C4-2B (cell line): ENCODE data around the gene BHLHE40.

Experiments used
- H3K27ac ChIP-seq: fragments of 450-650 bp; 2 replicates; pipeline ENCODE4 v1.5.1; 2017
- ZFX ChIP-seq: fragments of 450-650 bp; IDR thresholded peaks from 2 replicates; pipeline ENCODE4 v1.6.1; 2017
- TF ChIP-seq, protein P1 (sequence below): fragments of 450-650 bp; conservative IDR thresholded peaks from 2 replicates; pipeline ENCODE4 v1.5.1; 2017; ENCODE audit warnings: mild to moderate bottlenecking

The BHLHE40 gene

DNA sequence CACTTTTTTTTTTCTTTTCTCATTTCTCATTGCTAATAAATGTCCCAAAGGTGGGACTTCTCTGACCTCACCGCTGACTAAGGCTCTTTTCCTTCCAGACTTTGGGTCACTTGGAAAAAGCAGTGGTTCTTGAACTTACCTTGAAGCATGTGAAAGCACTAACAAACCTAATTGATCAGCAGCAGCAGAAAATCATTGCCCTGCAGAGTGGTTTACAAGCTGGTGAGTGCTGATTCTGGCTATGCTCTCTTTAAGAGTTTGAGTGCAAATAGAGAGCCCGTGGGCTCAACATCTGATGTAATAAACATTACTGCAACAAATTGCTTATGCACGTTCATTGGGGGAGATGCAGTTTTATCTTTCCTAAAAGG lies 2.0 kb downstream of the BHLHE40 start:
- H3K27ac ChIP-seq, result no peak overlapping the region

GRCh38 chr3:4981665-4982494 lies 2.6 kb downstream of the BHLHE40 start:
- no peak overlapping the region for H3K27ac ChIP-seq
- no peak for TF ChIP-seq ZFX
- TF ChIP-seq, protein P1, sequence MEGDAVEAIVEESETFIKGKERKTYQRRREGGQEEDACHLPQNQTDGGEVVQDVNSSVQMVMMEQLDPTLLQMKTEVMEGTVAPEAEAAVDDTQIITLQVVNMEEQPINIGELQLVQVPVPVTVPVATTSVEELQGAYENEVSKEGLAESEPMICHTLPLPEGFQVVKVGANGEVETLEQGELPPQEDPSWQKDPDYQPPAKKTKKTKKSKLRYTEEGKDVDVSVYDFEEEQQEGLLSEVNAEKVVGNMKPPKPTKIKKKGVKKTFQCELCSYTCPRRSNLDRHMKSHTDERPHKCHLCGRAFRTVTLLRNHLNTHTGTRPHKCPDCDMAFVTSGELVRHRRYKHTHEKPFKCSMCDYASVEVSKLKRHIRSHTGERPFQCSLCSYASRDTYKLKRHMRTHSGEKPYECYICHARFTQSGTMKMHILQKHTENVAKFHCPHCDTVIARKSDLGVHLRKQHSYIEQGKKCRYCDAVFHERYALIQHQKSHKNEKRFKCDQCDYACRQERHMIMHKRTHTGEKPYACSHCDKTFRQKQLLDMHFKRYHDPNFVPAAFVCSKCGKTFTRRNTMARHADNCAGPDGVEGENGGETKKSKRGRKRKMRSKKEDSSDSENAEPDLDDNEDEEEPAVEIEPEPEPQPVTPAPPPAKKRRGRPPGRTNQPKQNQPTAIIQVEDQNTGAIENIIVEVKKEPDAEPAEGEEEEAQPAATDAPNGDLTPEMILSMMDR, result no peak; the same call in 1 of the 2 replicates

More for the DNA sequence above, 2.0 kb downstream of the BHLHE40 start:
- TF ChIP-seq, protein P1, result no peak
- TF ChIP-seq ZFX, result no peak

DNA sequence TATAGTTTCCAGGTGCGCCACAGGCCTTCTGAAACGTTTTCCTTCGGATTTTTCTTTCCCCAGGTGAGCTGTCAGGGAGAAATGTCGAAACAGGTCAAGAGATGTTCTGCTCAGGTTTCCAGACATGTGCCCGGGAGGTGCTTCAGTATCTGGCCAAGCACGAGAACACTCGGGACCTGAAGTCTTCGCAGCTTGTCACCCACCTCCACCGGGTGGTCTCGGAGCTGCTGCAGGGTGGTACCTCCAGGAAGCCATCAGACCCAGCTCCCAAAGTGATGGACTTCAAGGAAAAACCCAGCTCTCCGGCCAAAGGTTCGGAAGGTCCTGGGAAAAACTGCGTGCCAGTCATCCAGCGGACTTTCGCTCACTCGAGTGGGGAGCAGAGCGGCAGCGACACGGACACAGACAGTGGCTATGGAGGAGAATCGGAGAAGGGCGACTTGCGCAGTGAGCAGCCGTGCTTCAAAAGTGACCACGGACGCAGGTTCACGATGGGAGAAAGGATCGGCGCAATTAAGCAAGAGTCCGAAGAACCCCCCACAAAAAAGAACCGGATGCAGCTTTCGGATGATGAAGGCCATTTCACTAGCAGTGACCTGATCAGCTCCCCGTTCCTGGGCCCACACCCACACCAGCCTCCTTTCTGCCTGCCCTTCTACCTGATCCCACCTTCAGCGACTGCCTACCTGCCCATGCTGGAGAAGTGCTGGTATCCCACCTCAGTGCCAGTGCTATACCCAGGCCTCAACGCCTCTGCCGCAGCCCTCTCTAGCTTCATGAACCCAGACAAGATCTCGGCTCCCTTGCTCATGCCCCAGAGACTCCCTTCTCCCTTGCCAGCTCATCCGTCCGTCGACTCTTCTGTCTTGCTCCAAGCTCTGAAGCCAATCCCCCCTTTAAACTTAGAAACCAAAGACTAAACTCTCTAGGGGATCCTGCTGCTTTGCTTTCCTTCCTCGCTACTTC lies 3.8 kb downstream of the BHLHE40 start:
- H3K27ac ChIP-seq, result no peak overlapping the region
- TF ChIP-seq, protein P1, result no peak
- TF ChIP-seq ZFX, result no peak

DNA sequence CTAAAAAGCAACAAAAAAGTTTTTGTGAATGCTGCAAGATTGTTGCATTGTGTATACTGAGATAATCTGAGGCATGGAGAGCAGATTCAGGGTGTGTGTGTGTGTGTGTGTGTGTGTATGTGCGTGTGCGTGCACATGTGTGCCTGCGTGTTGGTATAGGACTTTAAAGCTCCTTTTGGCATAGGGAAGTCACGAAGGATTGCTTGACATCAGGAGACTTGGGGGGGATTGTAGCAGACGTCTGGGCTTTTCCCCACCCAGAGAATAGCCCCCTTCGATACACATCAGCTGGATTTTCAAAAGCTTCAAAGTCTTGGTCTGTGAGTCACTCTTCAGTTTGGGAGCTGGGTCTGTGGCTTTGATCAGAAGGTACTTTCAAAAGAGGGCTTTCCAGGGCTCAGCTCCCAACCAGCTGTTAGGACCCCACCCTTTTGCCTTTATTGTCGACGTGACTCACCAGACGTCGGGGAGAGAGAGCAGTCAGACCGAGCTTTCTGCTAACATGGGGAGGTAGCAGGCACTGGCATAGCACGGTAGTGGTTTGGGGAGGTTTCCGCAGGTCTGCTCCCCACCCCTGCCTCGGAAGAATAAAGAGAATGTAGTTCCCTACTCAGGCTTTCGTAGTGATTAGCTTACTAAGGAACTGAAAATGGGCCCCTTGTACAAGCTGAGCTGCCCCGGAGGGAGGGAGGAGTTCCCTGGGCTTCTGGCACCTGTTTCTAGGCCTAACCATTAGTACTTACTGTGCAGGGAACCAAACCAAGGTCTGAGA lies 4.7 kb downstream of the BHLHE40 start:
- H3K27ac ChIP-seq, result no peak overlapping the region
- no peak for TF ChIP-seq ZFX
- TF ChIP-seq, protein P1, result no peak

DNA sequence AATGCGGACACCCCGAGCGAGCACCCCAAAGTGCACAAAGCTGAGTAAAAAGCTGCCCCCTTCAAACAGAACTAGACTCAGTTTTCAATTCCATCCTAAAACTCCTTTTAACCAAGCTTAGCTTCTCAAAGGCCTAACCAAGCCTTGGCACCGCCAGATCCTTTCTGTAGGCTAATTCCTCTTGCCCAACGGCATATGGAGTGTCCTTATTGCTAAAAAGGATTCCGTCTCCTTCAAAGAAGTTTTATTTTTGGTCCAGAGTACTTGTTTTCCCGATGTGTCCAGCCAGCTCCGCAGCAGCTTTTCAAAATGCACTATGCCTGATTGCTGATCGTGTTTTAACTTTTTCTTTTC lies 5.3 kb downstream of the BHLHE40 start:
- TF ChIP-seq, protein P1, result no peak
- TF ChIP-seq ZFX, result no peak
- no peak overlapping the region for H3K27ac ChIP-seq

GRCh38 chr3:4985330-4986174 lies 6.3 kb downstream of the BHLHE40 start:
- TF ChIP-seq, protein P1, result no peak
- no peak for TF ChIP-seq ZFX
- no peak overlapping the region for H3K27ac ChIP-seq
